ENCODE data around the gene GRK6.

- TF ChIP-seq POLR2AphosphoS5 (IDR thresholded peaks at IDR 0.05; ENCODE audit: low read depth, low read length) (no peak), REST (IDR thresholded peaks at IDR 0.05; ENCODE audit: insufficient read depth in 1 of 2, low read depth in 2 of 2, low read length in 2 of 2) (no peak), TAF1 (IDR thresholded peaks at IDR 0.05; ENCODE audit: borderline replicate concordance, insufficient read depth, low read length) (no peak), SIN3A (IDR thresholded peaks at IDR 0.05; ENCODE audit: borderline replicate concordance, insufficient read depth, low read length) (no peak)
These were observed 21.3 kb downstream of the GRK6 start for GRCh38 chr5:177447611-177448243.
